ENCODE data around the gene YPEL2. TPM values are rescaled to one million over a fixed set of nuclear protein-coding genes. Genes with fewer than 3 reads are reported as not detected.

Gene YPEL2
- total RNA-seq, 2 donors from 2014 or later: 17.2 to 25.7 TPM

GRCh38 chr17:59327121-59327980, 4.1 kb upstream of the YPEL2 start:
- H3K27me3 ChIP-seq: no peaks in the 10 kb centered on the region
- DNase-seq: no peak
- H3K4me3 ChIP-seq: no peak overlapping the region
- intact Hi-C loops (cut with DNase I): loop anchor here (5.0 kb wide), 1 partner anchor 115 kb away; no protein-coding TSS in a partner anchor
- H3K9ac ChIP-seq (ENCODE audit: low read depth in 2 of 2, low read length in 2 of 2): no peak overlapping the region
- peaks cover 17% of the 10 kb centered on the region for H3K4me1 ChIP-seq
- H3K36me3 ChIP-seq: no peaks in the 10 kb centered on the region
- no peaks in the 10 kb centered on the region for H3K9me3 ChIP-seq
- no peak overlapping the region for H3K27ac ChIP-seq
- no peak for TF ChIP-seq CTCF (IDR thresholded peaks at IDR 0.05)

- no peak for TF ChIP-seq CTCF (IDR thresholded peaks at IDR 0.05)
- Histone ChIP-seq H3K4me3 (no peak overlapping the region), H3K9me3 (no peaks in the 10 kb centered on the region), H3K36me3 (no peaks in the 10 kb centered on the region), H3K27ac (no peak overlapping the region), H3K4me1 (peaks cover 18% of the 10 kb centered on the region), H3K27me3 (no peaks in the 10 kb centered on the region), H3K9ac (ENCODE audit: low read depth in 2 of 2, low read length in 2 of 2) (no peak overlapping the region)
- DNase-seq: no peak
- intact Hi-C loops (cut with DNase I): loop anchor here (5.0 kb wide), 1 partner anchor 114 kb away; no protein-coding TSS in a partner anchor
Measured at GRCh38 chr17:59327981-59328290, 3.5 kb upstream of the YPEL2 start.

- no peak for DNase-seq
- no peaks in the 10 kb centered on the region for H3K27me3 ChIP-seq
- peak overlapping the region in 1 of 2 donors; percentile 1 for H3K9ac ChIP-seq (ENCODE audit: low read depth in 2 of 2, low read length in 2 of 2)
- H3K36me3 ChIP-seq: no peaks in the 10 kb centered on the region
- H3K9me3 ChIP-seq: no peaks in the 10 kb centered on the region
- TF ChIP-seq CTCF (IDR thresholded peaks at IDR 0.05): no peak
- peak overlapping the region; percentile 95 for H3K27ac ChIP-seq
- intact Hi-C loops (cut with DNase I): loop anchor here (5.0 kb wide), 1 partner anchor 114 kb away; no protein-coding TSS in a partner anchor
- no peak overlapping the region for H3K4me3 ChIP-seq
- peaks cover 23% of the 10 kb centered on the region for H3K4me1 ChIP-seq
Measured at GRCh38 chr17:59328601-59329000, 2.9 kb upstream of the YPEL2 start.

- DNase-seq: peak; percentile 64
- H3K9ac ChIP-seq (ENCODE audit: low read depth in 2 of 2, low read length in 2 of 2): peak overlapping the region in 1 of 2 donors; percentile 87
- intact Hi-C loops (cut with DNase I): loop anchor here (5.0 kb wide), 2 partner anchors 43 to 113 kb away; no protein-coding TSS in a partner anchor
- H3K9me3 ChIP-seq: no peaks in the 10 kb centered on the region
- H3K4me3 ChIP-seq: no peak overlapping the region
- H3K36me3 ChIP-seq: no peaks in the 10 kb centered on the region
- TF ChIP-seq CTCF (IDR thresholded peaks at IDR 0.05): peak; percentile 70
- no peaks in the 10 kb centered on the region for H3K27me3 ChIP-seq
- H3K4me1 ChIP-seq: peaks cover 23% of the 10 kb centered on the region
- H3K27ac ChIP-seq: peak overlapping the region; percentile 95
Measured at GRCh38 chr17:59329176-59330052, 2.0 kb upstream of the YPEL2 start.

Data from colonic mucosa (tissue), 4 donors.